ENCODE measurements around the gene SFSWAP.

DNA sequence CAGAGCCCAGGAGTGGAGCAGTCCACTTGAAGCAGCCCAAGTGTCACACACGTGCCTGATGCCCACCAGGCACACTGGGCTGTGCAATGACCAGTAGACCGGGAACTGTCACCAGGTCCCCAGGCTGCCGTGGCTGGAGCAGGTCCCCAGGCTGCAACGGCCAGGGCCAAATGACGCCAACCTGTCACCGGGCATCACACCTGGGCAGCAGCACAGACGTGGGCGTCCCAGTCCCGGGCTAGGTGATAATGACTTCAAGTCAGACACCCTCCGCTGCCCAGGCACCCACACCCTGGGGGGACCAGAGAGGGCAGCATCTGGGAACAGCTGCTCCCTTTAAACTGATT lies 86.7 kb downstream of the SFSWAP start:
- TF ChIP-seq JUND (IDR thresholded peaks at IDR 0.05) (no peak), SP1 (IDR thresholded peaks at IDR 0.05; ENCODE audit: low read depth) (no peak), EZH2phosphoT487 (IDR thresholded peaks at IDR 0.05; ENCODE audit: borderline replicate concordance) (no peak), YY1 (IDR thresholded peaks at IDR 0.05; ENCODE audit: extremely low read depth, insufficient replicate concordance, low read depth, low read length) (no peak), EZH2 (IDR thresholded peaks at IDR 0.05) (no peak), POLR2A (IDR thresholded peaks at IDR 0.05; ENCODE audit: borderline replicate concordance, extremely low read depth, insufficient read depth, insufficient read length) (no peak), CTCF (IDR thresholded peaks at IDR 0.05 in 2 of 3, conservative IDR thresholded peaks at IDR 0.05 in 1 of 3; ENCODE audit: borderline replicate concordance in 1 of 3, insufficient read depth in 1 of 3, low read depth in 2 of 3, low read length in 2 of 3) (no peak), POLR2AphosphoS5 (IDR thresholded peaks at IDR 0.05; ENCODE audit: low read depth, low read length) (no peak), ZFX (IDR thresholded peaks at IDR 0.05) (no peak), RAD21 (IDR thresholded peaks at IDR 0.05; ENCODE audit: low read depth) (no peak), TCF7L2 (IDR thresholded peaks at IDR 0.05; ENCODE audit: borderline replicate concordance, extremely low read depth, insufficient read depth, insufficient read length) (no peak), ZNF274 (IDR thresholded peaks at IDR 0.05; ENCODE audit: low read depth, low read length) (no peak)
